GM10248 (cell line): ENCODE data around the gene GOLGA5.

Experiments used
- CTCF ChIA-PET: fragments of 300-600 bp; sonication (Branson Sonifier 250); formaldehyde crosslinking; extraction: SDS; loops from one replicate; lab custom pipeline; 2021; ENCODE audit warnings: antibody characterized with exemption; lab: Yijun Ruan, JAX
- POLR2A ChIA-PET: fragments of 350-650 bp; sonication (Branson Sonifier 250); formaldehyde crosslinking; extraction: SDS; loops from one replicate; lab custom pipeline; 2020; ENCODE audit warnings: antibody characterized with exemption; lab: Yijun Ruan, JAX
- DNase-seq: peaks from one replicate; pipeline ENCODE4 v3.0.0; 2012; ENCODE audit errors: extremely low spot score
- CTCF ChIP-seq: IDR thresholded peaks from 2 replicates; pipeline ENCODE4 v1.5.1; 2012; ENCODE audit warnings: mild to moderate bottlenecking, low read depth; ENCODE audit errors: extremely low read depth, missing control alignments, control extremely low read depth

GOLGA5 gene

GRCh38 chr14:92753250-92753649 lies 40.9 kb upstream of the GOLGA5 start:
- ChIA-PET CTCF (interaction anchor here (3.1 kb wide), 1 partner anchor 11 kb away, joined by 12 read pairs; no protein-coding TSS in a partner anchor), POLR2A (no interaction called here)
- DNase-seq, result no peak
- TF ChIP-seq CTCF, result no peak

GRCh38 chr14:92754966-92755365 lies 39.1 kb upstream of the GOLGA5 start:
- CTCF ChIA-PET, result interaction anchor here (0.6 to 1.0 kb wide), 2 partner anchors 26 to 29 kb away, joined by 3 read pairs; no protein-coding TSS in a partner anchor
- POLR2A ChIA-PET, result no interaction called here
- TF ChIP-seq CTCF, result no peak
- DNase-seq, result no peak

GRCh38 chr14:92755495-92755894 lies 38.6 kb upstream of the GOLGA5 start:
- ChIA-PET POLR2A (no interaction called here), CTCF (interaction anchor here (0.6 to 1.0 kb wide), 3 partner anchors 25 to 40 kb away, joined by 3 to 4 read pairs (median 3); no protein-coding TSS in a partner anchor)
- DNase-seq, result no peak
- no peak for TF ChIP-seq CTCF

GRCh38 chr14:92756446-92756845 lies 37.7 kb upstream of the GOLGA5 start:
- TF ChIP-seq CTCF, result no peak
- ChIA-PET CTCF (interaction anchor here (0.9 kb wide), 1 partner anchor 41 kb away, joined by 4 read pairs; no protein-coding TSS in a partner anchor), POLR2A (interaction anchor here (0.8 kb wide), 1 partner anchor 8 kb away, joined by 11 read pairs; the partner anchor contains the start of gene LGMN)
- no peak for DNase-seq

- no peak for DNase-seq
These were observed 34.8 kb upstream of the GOLGA5 start for GRCh38 chr14:92759300-92759678.

More at GRCh38 chr14:92759300-92759678, 34.8 kb upstream of the GOLGA5 start:
- POLR2A ChIA-PET, result interaction anchor here (0.7 to 1.4 kb wide), 4 partner anchors 8 to 82 kb away, joined by 3 to 4 read pairs (median 3); partner anchors contain the start of gene LGMN
- CTCF ChIA-PET, result interaction anchor here (1.1 to 2.0 kb wide), 2 partner anchors 9 to 11 kb away, joined by 3 to 11 read pairs; partner anchors contain the start of gene LGMN
- TF ChIP-seq CTCF, result no peak
